ENCODE measurements around the gene CCNJL. TPM values are rescaled to one million over a fixed set of nuclear protein-coding genes. Genes with fewer than 3 reads are reported as not detected.
A peak's percentile ranks its signal among the peaks of the same experiment; 100 is the strongest.

The CCNJL gene
- total RNA-seq, 1 donor from 2014 or later, result 0.48 TPM

GRCh38 chr5:160293901-160294561, 18.3 kb downstream of the CCNJL start:
- no peak for ATAC-seq
- no peak for DNase-seq (ENCODE audit: low spot score)

GRCh38 chr5:160293386-160293785, 19.0 kb downstream of the CCNJL start:
- no peak for DNase-seq (ENCODE audit: low spot score)
- no peak for ATAC-seq

- ATAC-seq, result no peak
- DNase-seq (ENCODE audit: low spot score), result no peak
Observed at GRCh38 chr5:160291467-160291866, 20.9 kb downstream of the CCNJL start.

GRCh38 chr5:160290751-160291150, 21.6 kb downstream of the CCNJL start:
- ATAC-seq, result no peak

GRCh38 chr5:160289721-160290120, 22.6 kb downstream of the CCNJL start:
- DNase-seq (ENCODE audit: low spot score), result no peak

More at GRCh38 chr5:160290751-160291150, 21.6 kb downstream of the CCNJL start:
- DNase-seq (ENCODE audit: low spot score), result no peak

GRCh38 chr5:160289356-160289651, 23.1 kb downstream of the CCNJL start:
- DNase-seq (ENCODE audit: low spot score), result no peak

More at GRCh38 chr5:160289721-160290120, 22.6 kb downstream of the CCNJL start:
- no peak for ATAC-seq

GRCh38 chr5:160287378-160288051, 24.8 kb downstream of the CCNJL start:
- ATAC-seq, result peak; percentile 70
- DNase-seq (ENCODE audit: low spot score), result no peak

More at GRCh38 chr5:160289356-160289651, 23.1 kb downstream of the CCNJL start:
- ATAC-seq, result peak; percentile 35

- ATAC-seq (no peak), DNase-seq (ENCODE audit: low spot score) (no peak)
Observed at GRCh38 chr5:160286947-160287346, 25.4 kb downstream of the CCNJL start.

GRCh38 chr5:160285316-160285715, 27.0 kb downstream of the CCNJL start:
- no peak for ATAC-seq
- DNase-seq (ENCODE audit: low spot score), result no peak

- DNase-seq (ENCODE audit: low spot score) (no peak), ATAC-seq (no peak)
Observed at GRCh38 chr5:160284291-160284873, 28.0 kb downstream of the CCNJL start.

GRCh38 chr5:160281275-160281674, 31.1 kb downstream of the CCNJL start:
- ATAC-seq (no peak), DNase-seq (ENCODE audit: low spot score) (no peak)

- ATAC-seq, result no peak
- no peak for DNase-seq (ENCODE audit: low spot score)
Observed at GRCh38 chr5:160280384-160281095, 31.8 kb downstream of the CCNJL start.

GRCh38 chr5:160278343-160278742, 34.0 kb downstream of the CCNJL start:
- ATAC-seq (no peak), DNase-seq (ENCODE audit: low spot score) (no peak)

GRCh38 chr5:160274483-160274931, 37.9 kb downstream of the CCNJL start:
- ATAC-seq (no peak), DNase-seq (ENCODE audit: low spot score) (no peak)

GRCh38 chr5:160272889-160273288, 39.5 kb downstream of the CCNJL start:
- DNase-seq (ENCODE audit: low spot score) (no peak), ATAC-seq (no peak)

GRCh38 chr5:160272264-160272663, 40.1 kb downstream of the CCNJL start:
- DNase-seq (ENCODE audit: low spot score) (no peak), ATAC-seq (no peak)

- ATAC-seq, result no peak
- no peak for DNase-seq (ENCODE audit: low spot score)
Observed at GRCh38 chr5:160271836-160272235, 40.5 kb downstream of the CCNJL start.

- ATAC-seq (peak; percentile 43), DNase-seq (ENCODE audit: low spot score) (no peak)
Observed at GRCh38 chr5:160271396-160271795, 41.0 kb downstream of the CCNJL start.

GRCh38 chr5:160270704-160271103, 41.7 kb downstream of the CCNJL start:
- ATAC-seq (no peak), DNase-seq (ENCODE audit: low spot score) (no peak)

GRCh38 chr5:160269017-160269416, 43.3 kb downstream of the CCNJL start:
- ATAC-seq (peak; percentile 83), DNase-seq (ENCODE audit: low spot score) (peak; percentile 77)

GRCh38 chr5:160268121-160268520, 44.2 kb downstream of the CCNJL start:
- ATAC-seq (no peak), DNase-seq (ENCODE audit: low spot score) (no peak)

Data from left lobe of liver (tissue), 2 donors.